H1 (cell line): ENCODE measurements around the gene PA2G4. TPM values are rescaled to one million over a fixed set of nuclear protein-coding genes. Genes with fewer than 3 reads are reported as not detected.

Source experiments
- CTCF ChIA-PET: fragments of 300-600 bp; sonication (Branson Sonifier 250); formaldehyde crosslinking; loops from one replicate; lab custom pipeline; 2021; ENCODE audit not compliant: partially characterized antibody; lab: Charles Lee
- POLR2A ChIA-PET: fragments of 300-600 bp; sonication (Branson Sonifier 250); formaldehyde crosslinking; loops from one replicate; lab custom pipeline; 2021; ENCODE audit warnings: inconsistent platforms; ENCODE audit not compliant: partially characterized antibody; lab: Charles Lee
- DNase-seq, 2 experiments: peaks; one replicate each; pipeline versions ENCODE4 v3.0.0 to v3.0.0-alpha.2; 2010 to 2022; ENCODE audit warnings: low spot score in 2 of 2, low read depth in 1 of 2, mixed read lengths in 1 of 2
- FAIRE-seq: peaks from 2 replicates; lab custom pipeline; 2011; peaks lifted over from hg19 to GRCh38; lab: Jason Lieb, UNC
- H2AFZ ChIP-seq: 2 replicates; pipeline ENCODE4 v1.8.1; 2012; ENCODE audit warnings: low read length, inconsistent platforms
- H2AK5ac ChIP-seq: 2 replicates; pipeline ENCODE4 v1.6.1; 2013; ENCODE audit warnings: low read depth, low read length
- H2BK120ac ChIP-seq: replicated peaks from 2 replicates; pipeline ENCODE3; 2013; ENCODE audit warnings: low read depth, low read length, inconsistent platforms
- H2BK12ac ChIP-seq: 2 replicates; pipeline ENCODE4 v1.6.1; 2013; ENCODE audit warnings: low read depth, low read length
- H2BK15ac ChIP-seq: 2 replicates; pipeline ENCODE4 v1.6.1; 2013; ENCODE audit warnings: low read length
- H2BK20ac ChIP-seq: 2 replicates; pipeline ENCODE4 v1.6.1; 2013; ENCODE audit warnings: low read length
- H2BK5ac ChIP-seq: 2 replicates; pipeline ENCODE4 v1.6.1; 2013; ENCODE audit warnings: low read depth, low read length
- H3K14ac ChIP-seq: 2 replicates; pipeline ENCODE4 v1.6.1; 2013; ENCODE audit warnings: inconsistent platforms; ENCODE audit not compliant: insufficient read length
- H3K18ac ChIP-seq: 2 replicates; pipeline ENCODE4 v1.6.1; 2013; ENCODE audit warnings: low read length; ENCODE audit errors: extremely low read depth
- H3K23ac ChIP-seq: 2 replicates; pipeline ENCODE4 v1.6.1; 2013; ENCODE audit warnings: inconsistent platforms; ENCODE audit not compliant: insufficient read length
- H3K23me2 ChIP-seq: 2 replicates; pipeline ENCODE4 v1.6.1; 2013; ENCODE audit warnings: low read depth, low read length
- H3K27ac ChIP-seq: 2 replicates; pipeline ENCODE4 v1.6.1; 2011; ENCODE audit warnings: low read depth, low read length, inconsistent platforms
- H3K27me3 ChIP-seq, 4 experiments: replicated peaks in 1 of 4; 1 replicate in 1 of 4; 2 replicates in 3 of 4; pipeline versions ENCODE4 v1.6.1 to v1.8.1; 2011 to 2013; ENCODE audit warnings: low read length in 3 of 4, mild to moderate bottlenecking in 3 of 4, inconsistent platforms in 2 of 4, mixed read lengths in 2 of 4, moderate library complexity in 1 of 4; ENCODE audit not compliant: control insufficient read depth in 3 of 4, insufficient read depth in 3 of 4; ENCODE audit errors: extremely low read depth in 1 of 4
- H3K36me3 ChIP-seq, 4 experiments: 2 replicates each; pipeline versions ENCODE4 v1.6.1 to v1.8.1; 2011 to 2013; ENCODE audit warnings: mild to moderate bottlenecking in 4 of 4, low read length in 3 of 4, moderate library complexity in 2 of 4, control low read depth in 1 of 4, inconsistent platforms in 1 of 4; ENCODE audit not compliant: insufficient read depth in 4 of 4, control insufficient read depth in 2 of 4
- H3K4ac ChIP-seq: replicated peaks from 2 replicates; pipeline ENCODE3; 2013; ENCODE audit warnings: low read length, low read depth, mixed read lengths, inconsistent platforms; ENCODE audit not compliant: insufficient read length
- H3K4me1 ChIP-seq, 4 experiments: replicated peaks in 1 of 4; 1 replicate in 1 of 4; 2 replicates in 3 of 4; pipeline versions ENCODE4 v1.6.1 to v1.8.1; 2011 to 2013; ENCODE audit warnings: low read length in 3 of 4, inconsistent platforms in 2 of 4, mixed read lengths in 1 of 4; ENCODE audit not compliant: insufficient read depth in 4 of 4, control insufficient read depth in 3 of 4
- H3K4me2 ChIP-seq, 2 experiments: 2 replicates each; pipeline versions ENCODE4 v1.6.1 to v1.8.1; 2011 to 2013; ENCODE audit warnings: low read depth in 2 of 2, low read length in 2 of 2, control low read depth in 1 of 2, inconsistent platforms in 1 of 2, mild to moderate bottlenecking in 1 of 2; ENCODE audit not compliant: insufficient read depth in 1 of 2
- H3K4me3 ChIP-seq, 4 experiments: fragments of 200-600, 300-600 bp in 1 of 4; sonication (generic), shearing (Covaris generic), sonication (Bioruptor Twin) in 1 of 4; 2 replicates each; pipeline versions ENCODE4 v1.5.1 to v1.8.1; 2011 to 2016; ENCODE audit warnings: low read length in 4 of 4, low read depth in 3 of 4, control low read depth in 2 of 4, inconsistent platforms in 2 of 4, mild to moderate bottlenecking in 2 of 4, mixed read lengths in 1 of 4, moderate library complexity in 1 of 4; ENCODE audit not compliant: insufficient read depth in 2 of 4; ENCODE audit errors: extremely low read depth in 1 of 4
- H3K56ac ChIP-seq: replicated peaks from 2 replicates; pipeline ENCODE3; 2013; ENCODE audit warnings: low read depth, mild to moderate bottlenecking, mixed read lengths, low read length, inconsistent platforms; ENCODE audit not compliant: insufficient read length
- H3K79me1 ChIP-seq: 2 replicates; pipeline ENCODE4 v1.6.1; 2013; ENCODE audit warnings: low read depth, low read length, control low read depth
- H3K79me2 ChIP-seq, 2 experiments: 2 replicates each; pipeline versions ENCODE4 v1.6.1 to v1.8.1; 2012 to 2013; ENCODE audit warnings: low read length in 2 of 2, mild to moderate bottlenecking in 2 of 2, inconsistent platforms in 1 of 2; ENCODE audit not compliant: insufficient read depth in 2 of 2, control insufficient read depth in 1 of 2
- H3K9ac ChIP-seq, 4 experiments: replicated peaks in 1 of 4; 1 replicate in 1 of 4; 2 replicates in 3 of 4; pipeline versions ENCODE4 v1.6.1 to v1.8.1; 2011 to 2013; ENCODE audit warnings: low read depth in 3 of 4, low read length in 3 of 4, control low read depth in 2 of 4, mild to moderate bottlenecking in 2 of 4, moderate library complexity in 2 of 4, inconsistent platforms in 1 of 4; ENCODE audit errors: extremely low read depth in 1 of 4
- H3K9me3 ChIP-seq, 2 experiments: 2 replicates each; pipeline versions ENCODE4 v1.6.1 to v1.8.1; 2012 to 2013; ENCODE audit warnings: mild to moderate bottlenecking in 2 of 2, moderate library complexity in 2 of 2, control low read depth in 1 of 2, inconsistent platforms in 1 of 2, low read depth in 1 of 2, low read length in 1 of 2, mixed read lengths in 1 of 2; ENCODE audit not compliant: insufficient read depth in 2 of 2
- H4K20me1 ChIP-seq, 2 experiments: replicated peaks in 1 of 2; 2 replicates each; pipeline versions ENCODE3 to v1.8.1; 2011 to 2013; ENCODE audit warnings: inconsistent platforms in 2 of 2, low read length in 2 of 2, mild to moderate bottlenecking in 1 of 2; ENCODE audit not compliant: insufficient read depth in 2 of 2, control insufficient read depth in 1 of 2
- H4K5ac ChIP-seq: 2 replicates; pipeline ENCODE4 v1.6.1; 2013; ENCODE audit warnings: low read length, low read depth, mixed read lengths, inconsistent platforms; ENCODE audit not compliant: insufficient read length
- H4K8ac ChIP-seq: 2 replicates; pipeline ENCODE4 v1.8.0; 2013; ENCODE audit warnings: mild to moderate bottlenecking, moderate library complexity, low read length, inconsistent platforms; ENCODE audit not compliant: insufficient read depth; ENCODE audit errors: extremely low read depth
- H4K91ac ChIP-seq: replicated peaks from 2 replicates; pipeline ENCODE3; 2013; ENCODE audit warnings: low read length, mixed read lengths, inconsistent platforms; ENCODE audit not compliant: insufficient read length
- BCL11A ChIP-seq, 2 experiments: IDR thresholded peaks; one replicate each; pipeline ENCODE4 v1.6.1; 2011; ENCODE audit warnings: low read depth in 2 of 2, low read length in 2 of 2, mild to moderate bottlenecking in 2 of 2
- BRCA1 ChIP-seq: IDR thresholded peaks from 2 replicates; pipeline ENCODE4 v1.6.1; 2012; ENCODE audit warnings: low read depth, low read length, improper control_type of control experiment
- JUN ChIP-seq: IDR thresholded peaks from 2 replicates; pipeline ENCODE4 v1.6.1; 2011; ENCODE audit warnings: low read depth, mild to moderate bottlenecking, improper control_type of control experiment, low read length
- KDM4A ChIP-seq: IDR thresholded peaks from one replicate; pipeline ENCODE4 v1.7.1; 2012; ENCODE audit warnings: low read depth, mild to moderate bottlenecking, moderate library complexity, low read length, inconsistent platforms; ENCODE audit not compliant: severe bottlenecking
- RAD21 ChIP-seq, 2 experiments: IDR thresholded peaks in 1 of 2; conservative IDR thresholded peaks in 1 of 2; 2 replicates each; pipeline ENCODE4 v1.6.1; 2011; ENCODE audit warnings: low read depth in 2 of 2, low read length in 2 of 2, improper control_type of control experiment in 1 of 2, inconsistent platforms in 1 of 2, mild to moderate bottlenecking in 1 of 2, moderate library complexity in 1 of 2
- RBBP5 ChIP-seq: IDR thresholded peaks from 2 replicates; pipeline ENCODE4 v1.7.1; 2012; ENCODE audit warnings: low read depth, mild to moderate bottlenecking, inconsistent platforms, low read length, moderate library complexity, borderline replicate concordance
- RNF2 ChIP-seq: fragments of 200-900, 300-1000 bp; sonication (generic); IDR thresholded peaks from 2 replicates; pipeline ENCODE4 v1.7.1; 2016; ENCODE audit warnings: borderline replicate concordance, low read depth, mild to moderate bottlenecking, antibody characterized with exemption, low read length; ENCODE audit not compliant: poor library complexity, severe bottlenecking; ENCODE audit errors: missing control alignments
- SP1 ChIP-seq: IDR thresholded peaks from 2 replicates; pipeline ENCODE4 v1.6.1; 2011; ENCODE audit warnings: low read depth, low read length
- SP4 ChIP-seq: IDR thresholded peaks from 2 replicates; pipeline ENCODE4 v1.6.1; 2012; ENCODE audit warnings: low read length, inconsistent platforms
- WGBS, 2 experiments: shearing (Covaris generic) in 1 of 2; methylation state at CpG; one replicate each; pipeline versions ENCODE4 v1.1.6 to v1.1.7; 2013 to 2015; ENCODE audit warnings: low lambda C conversion rate in 2 of 2, mixed read lengths in 2 of 2, inconsistent platforms in 1 of 2, low coverage in 1 of 2, missing lambda C conversion rate in 1 of 2; ENCODE audit not compliant: insufficient replicate concordance in 2 of 2, insufficient coverage in 1 of 2, insufficient read length in 1 of 2; ENCODE audit errors: extremely low coverage in 1 of 2, missing lambda C conversion rate in 1 of 2; 5-methylcytosine and 5-hydroxymethylcytosine counted together
- polyA plus RNA-seq, 7 experiments: library from polyadenylated mRNA; depleted of rRNA in 3 of 7; stranded (reverse) in 5 of 7; unstranded in 2 of 7; fragments of >200 nt in 5 of 7; fragments of 200-250 nt in 2 of 7; gene quantifications; 1 replicate in 5 of 7; 2 replicates in 1 of 7; 4 replicates in 1 of 7; pipeline versions ENCODE4 v1.2.1 to v1.2.3, GENCODE V29; 2011 to 2013; ENCODE audit warnings: missing spikeins in 2 of 7, mixed read lengths in 2 of 7
- total RNA-seq: library from RNA; stranded (reverse); fragmentation: NEBNext Ultra II Directional; extraction: Animal tissue kit (Norgen Biotek cat#: 25700); gene quantifications from 2 replicates; pipeline ENCODE4 v1.2.1, GENCODE V29; 2021

Gene PA2G4
- total and polyA plus RNA-seq, 2 of the 8 experiments (the other 6 are each of a cell fraction or from before 2014, with no cell fraction given): 159 to 242 TPM

GRCh38 chr12:56082967-56083366 lies 21.4 kb upstream of the PA2G4 start:
- H3K56ac ChIP-seq: no peak overlapping the region
- no peak for TF ChIP-seq RNF2
- no peak for TF ChIP-seq KDM4A
- TF ChIP-seq RAD21 (IDR thresholded peaks at IDR 0.05 in 1 of 2, conservative IDR thresholded peaks at IDR 0.05 in 1 of 2; ENCODE audit: low read depth in 2 of 2, low read length in 2 of 2): no peak
- no peak for TF ChIP-seq JUN
- no peak for TF ChIP-seq BRCA1
- no peak for TF ChIP-seq RBBP5
- no peak for TF ChIP-seq SP1
- no peak for TF ChIP-seq SP4
- TF ChIP-seq BCL11A (IDR thresholded peaks at IDR 0.05; ENCODE audit: low read depth in 2 of 2, low read length in 2 of 2): no peak
- no peak overlapping the region for H3K9ac ChIP-seq
- no peak overlapping the region for H2BK5ac ChIP-seq
- no peak overlapping the region; a peak in 1 of 4 replicates for H3K4me2 ChIP-seq
- H2AFZ ChIP-seq: no peak overlapping the region
- no peak for DNase-seq
- no peak overlapping the region for H2AK5ac ChIP-seq
- POLR2A ChIA-PET: interaction anchor here (1.0 to 8.9 kb wide), 8 partner anchors 9 to 381 kb away, joined by 3 to 112 read pairs (median 4); partner anchors contain the start of gene PA2G4
- H2BK120ac ChIP-seq: no peak overlapping the region
- no peak overlapping the region for H4K5ac ChIP-seq
- no peak overlapping the region for H4K91ac ChIP-seq
- peaks cover 3 to 17% (median 11%) of the 10 kb centered on the region in 4 experiments for H3K4me1 ChIP-seq
- no peak overlapping the region for H2BK12ac ChIP-seq
- no peak overlapping the region for H2BK20ac ChIP-seq
- FAIRE-seq: no peak
- no peak overlapping the region for H2BK15ac ChIP-seq
- no peaks in the 10 kb centered on the region for H3K27me3 ChIP-seq
- 84% methylated on average over 3 of the region's 3 CpGs; no CpG with 5 or more reads in 1 of the 2 experiments for WGBS, 2 experiments
- no peak overlapping the region for H4K8ac ChIP-seq
- H3K23ac ChIP-seq: no peak overlapping the region
- H3K79me1 ChIP-seq: peaks cover 7% of the 10 kb centered on the region; the same call in 1 of the 2 replicates
- CTCF ChIA-PET: interaction anchor here (1.0 to 5.1 kb wide), 6 partner anchors 13 to 346 kb away, joined by 3 to 38 read pairs (median 6); partner anchors contain the start of gene PA2G4
- no peak overlapping the region for H3K14ac ChIP-seq
- H3K36me3 ChIP-seq: peaks cover 16 to 27% (median 22%) of the 10 kb centered on the region in 4 experiments
- peaks cover 0 to 27% of the 10 kb centered on the region in 2 experiments; a peak in 2 of 4 replicates for H3K79me2 ChIP-seq
- no peak overlapping the region for H3K4me3 ChIP-seq
- H3K23me2 ChIP-seq: peaks cover 7% of the 10 kb centered on the region; the same call in 1 of the 2 replicates
- no peaks in the 10 kb centered on the region for H3K9me3 ChIP-seq
- H4K20me1 ChIP-seq: peaks cover 2 to 10% of the 10 kb centered on the region in 2 experiments
- H3K27ac ChIP-seq: no peak overlapping the region
- no peak overlapping the region for H3K4ac ChIP-seq
- H3K18ac ChIP-seq: no peak overlapping the region
